Measurements from ENCODE around the gene OR52M1. TPM values are rescaled to one million over a fixed set of nuclear protein-coding genes. Genes with fewer than 3 reads are reported as not detected.

OR52M1 gene
- total RNA-seq, 1 donor from 2014 or later, result not detected

GRCh38 chr11:4565371-4565770 lies 20.4 kb downstream of the OR52M1 start:
- Histone ChIP-seq H3K4me3 (no peak overlapping the region), H3K27ac (no peak overlapping the region), H3K9me3 (no peaks in the 10 kb centered on the region), H3K36me3 (no peaks in the 10 kb centered on the region), H3K4me1 (no peaks in the 10 kb centered on the region), H3K27me3 (no peaks in the 10 kb centered on the region)
- DNase-seq (ENCODE audit: extremely low spot score in 2 of 2), result no peak
- TF ChIP-seq POLR2AphosphoS5 (IDR thresholded peaks at IDR 0.05; ENCODE audit: insufficient read depth in 1 of 2, low read depth in 1 of 2), result no peak
- no peak for TF ChIP-seq CTCF (IDR thresholded peaks at IDR 0.05)
- TF ChIP-seq POLR2A (IDR thresholded peaks at IDR 0.05), result no peak
- intact Hi-C loops (cut with DNase I), result no loop called here

- H3K27me3 ChIP-seq, result no peaks in the 10 kb centered on the region
- H3K36me3 ChIP-seq, result no peaks in the 10 kb centered on the region
- TF ChIP-seq POLR2AphosphoS5 (IDR thresholded peaks at IDR 0.05; ENCODE audit: insufficient read depth in 1 of 2, low read depth in 1 of 2) (no peak), POLR2A (IDR thresholded peaks at IDR 0.05) (no peak), CTCF (IDR thresholded peaks at IDR 0.05) (no peak)
- no peaks in the 10 kb centered on the region for H3K4me1 ChIP-seq
- no peak for DNase-seq (ENCODE audit: extremely low spot score in 2 of 2)
- intact Hi-C loops (cut with DNase I), result no loop called here
- no peak overlapping the region for H3K27ac ChIP-seq
- no peak overlapping the region for H3K4me3 ChIP-seq
- no peaks in the 10 kb centered on the region for H3K9me3 ChIP-seq
Measured at GRCh38 chr11:4569075-4569474, 24.1 kb downstream of the OR52M1 start.

GRCh38 chr11:4576880-4577279 lies 31.9 kb downstream of the OR52M1 start:
- Histone ChIP-seq H3K4me3 (no peak overlapping the region), H3K9me3 (no peaks in the 10 kb centered on the region), H3K36me3 (no peaks in the 10 kb centered on the region), H3K4me1 (no peaks in the 10 kb centered on the region), H3K27me3 (no peaks in the 10 kb centered on the region), H3K27ac (no peak overlapping the region)
- no peak for TF ChIP-seq CTCF (IDR thresholded peaks at IDR 0.05)
- no peak for DNase-seq (ENCODE audit: extremely low spot score in 2 of 2)
- intact Hi-C loops (cut with DNase I), result no loop called here

GRCh38 chr11:4577761-4578160 lies 32.8 kb downstream of the OR52M1 start:
- intact Hi-C loops (cut with DNase I), result no loop called here
- H3K4me1 ChIP-seq, result no peaks in the 10 kb centered on the region
- no peak overlapping the region for H3K4me3 ChIP-seq
- H3K36me3 ChIP-seq, result no peaks in the 10 kb centered on the region
- no peak for DNase-seq (ENCODE audit: extremely low spot score in 2 of 2)
- no peak for TF ChIP-seq POLR2A (IDR thresholded peaks at IDR 0.05)
- no peak for TF ChIP-seq CTCF (IDR thresholded peaks at IDR 0.05)
- TF ChIP-seq POLR2AphosphoS5 (IDR thresholded peaks at IDR 0.05; ENCODE audit: insufficient read depth in 1 of 2, low read depth in 1 of 2), result no peak
- H3K9me3 ChIP-seq, result no peaks in the 10 kb centered on the region
- H3K27ac ChIP-seq, result no peak overlapping the region
- H3K27me3 ChIP-seq, result no peaks in the 10 kb centered on the region

GRCh38 chr11:4578624-4579023 lies 33.6 kb downstream of the OR52M1 start:
- Histone ChIP-seq H3K9me3 (no peaks in the 10 kb centered on the region), H3K27me3 (no peaks in the 10 kb centered on the region), H3K27ac (no peak overlapping the region), H3K4me3 (no peak overlapping the region), H3K36me3 (no peaks in the 10 kb centered on the region), H3K4me1 (no peaks in the 10 kb centered on the region)
- intact Hi-C loops (cut with DNase I), result no loop called here
- TF ChIP-seq POLR2AphosphoS5 (IDR thresholded peaks at IDR 0.05; ENCODE audit: insufficient read depth in 1 of 2, low read depth in 1 of 2) (no peak), CTCF (IDR thresholded peaks at IDR 0.05) (no peak), POLR2A (IDR thresholded peaks at IDR 0.05) (no peak)
- DNase-seq (ENCODE audit: extremely low spot score in 2 of 2), result no peak

All from vagina (tissue), 2 donors.